CD4-positive, alpha-beta T cell treated with Interleukin-17A for 1 hour (primary cell): Measurements from ENCODE around the gene PRKN.

Source experiments
- DNase-seq: peaks from one replicate; pipeline ENCODE4 v3.0.0-alpha.2; 2020

PRKN gene

DNA sequence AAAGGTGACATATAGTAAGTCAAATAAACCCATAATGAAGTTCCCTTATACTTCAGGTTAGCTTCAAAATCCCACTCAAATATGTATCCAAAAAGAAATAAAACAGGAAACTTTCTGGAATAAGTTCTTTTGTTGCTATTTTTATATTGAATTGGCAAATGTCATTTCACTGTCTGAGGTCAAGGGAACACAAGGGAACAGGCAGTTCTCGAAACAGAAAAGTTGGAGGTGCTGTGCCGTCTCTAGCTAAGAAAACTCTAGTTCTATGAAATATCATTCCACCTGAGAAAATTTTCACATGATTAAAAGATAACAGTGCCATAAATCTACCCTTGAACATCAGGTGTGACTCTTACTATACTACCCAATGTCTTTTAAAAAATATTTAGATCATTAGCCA, 358.5 kb downstream of the PRKN start:
- DNase-seq: no peak

- no peak for DNase-seq
Measured at GRCh38 chr6:162364488-162364887, 363.1 kb downstream of the PRKN start.

DNA sequence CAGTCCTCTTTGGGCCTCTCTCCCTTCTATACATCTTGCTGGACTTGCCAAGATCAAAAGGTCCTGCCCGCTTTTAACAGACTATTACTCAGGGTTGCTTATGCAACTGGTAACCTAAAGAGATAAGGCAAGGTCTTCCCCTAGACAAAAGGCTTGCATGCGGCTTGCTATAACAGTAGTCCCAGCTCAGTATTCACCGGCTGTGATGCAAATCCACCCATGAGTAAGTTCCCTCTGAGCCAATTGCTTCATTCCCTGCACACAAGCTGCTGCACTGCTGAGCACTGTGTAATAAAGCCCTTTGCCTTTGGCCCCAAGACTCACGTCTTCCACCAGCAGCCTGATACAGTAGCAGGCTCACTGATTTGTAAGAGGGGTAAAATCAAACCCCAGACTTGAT, 363.8 kb downstream of the PRKN start:
- no peak for DNase-seq

DNA sequence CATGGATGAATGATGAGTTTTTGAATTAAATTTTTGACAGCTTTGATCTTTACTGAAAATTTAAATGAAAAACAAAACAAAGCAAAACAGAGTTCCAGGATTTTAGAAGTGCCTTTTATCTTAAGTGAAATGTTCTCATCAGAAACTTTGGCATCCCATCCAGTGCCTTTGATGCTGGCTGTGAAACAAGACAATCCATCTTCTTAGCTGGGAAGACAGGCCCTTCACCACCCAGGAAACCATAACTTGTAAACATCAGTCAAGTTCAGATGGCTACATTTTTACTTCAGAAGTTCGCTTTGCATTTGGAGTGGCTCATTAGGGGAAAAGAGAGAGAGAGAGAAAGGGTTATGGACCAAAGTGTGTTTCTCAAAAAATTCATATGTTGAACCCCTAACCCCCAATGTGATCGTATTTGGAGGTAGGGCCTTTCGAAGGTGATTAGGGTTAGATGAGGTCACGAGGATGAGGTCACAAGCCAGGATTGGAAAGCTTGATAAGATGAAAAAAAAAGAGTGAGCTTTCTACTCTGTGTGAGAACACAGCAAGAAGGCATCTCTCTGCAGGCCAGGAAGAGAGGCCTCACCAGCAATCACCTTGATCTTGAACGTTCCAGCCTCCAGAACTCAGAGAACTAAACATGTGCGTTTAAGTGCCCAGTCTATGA, 366.5 kb downstream of the PRKN start:
- DNase-seq: no peak

- no peak for DNase-seq
Measured at GRCh38 chr6:162358625-162359024, 368.9 kb downstream of the PRKN start.

DNA sequence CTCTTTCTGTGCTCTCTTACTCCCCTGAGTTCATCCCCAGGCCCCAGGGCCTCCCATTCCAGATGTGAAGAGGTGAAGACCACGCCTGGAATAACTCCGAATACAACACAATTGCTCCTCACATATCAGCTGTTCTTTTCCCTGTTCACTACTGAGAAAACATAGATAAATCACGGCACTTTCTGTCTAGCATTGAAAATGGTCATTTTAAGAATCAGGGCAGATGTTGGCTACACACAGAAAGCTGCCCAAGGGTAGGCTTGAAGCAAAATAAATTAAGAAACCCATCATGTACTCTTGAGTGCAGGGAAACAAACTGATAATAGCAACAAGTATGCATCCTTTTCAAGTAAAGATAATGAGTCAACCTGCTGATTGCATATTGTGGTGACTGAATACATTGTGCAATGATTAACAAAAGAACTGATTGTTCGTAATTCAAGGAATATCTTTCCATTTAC, 382.5 kb downstream of the PRKN start:
- no peak for DNase-seq

DNA sequence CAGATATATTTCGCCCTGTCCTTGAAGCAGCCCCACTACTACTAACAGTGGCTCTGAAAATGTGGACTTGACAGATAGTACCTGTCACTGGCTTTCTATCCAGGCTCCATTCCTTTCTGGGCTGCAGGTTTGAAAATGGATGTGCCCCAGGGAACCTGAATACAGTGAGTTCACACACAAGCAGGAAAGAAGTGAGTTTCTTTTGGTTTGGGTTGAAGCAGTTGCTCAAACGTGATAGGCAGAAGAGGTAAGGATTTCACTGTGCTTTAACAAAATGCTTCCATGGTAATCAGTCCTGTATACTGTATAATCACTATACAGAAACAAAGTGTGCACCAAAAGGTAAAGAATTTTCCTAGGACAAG, 382.9 kb downstream of the PRKN start:
- no peak for DNase-seq

- DNase-seq: no peak
Measured at GRCh38 chr6:162343936-162344645, 383.5 kb downstream of the PRKN start.

DNA sequence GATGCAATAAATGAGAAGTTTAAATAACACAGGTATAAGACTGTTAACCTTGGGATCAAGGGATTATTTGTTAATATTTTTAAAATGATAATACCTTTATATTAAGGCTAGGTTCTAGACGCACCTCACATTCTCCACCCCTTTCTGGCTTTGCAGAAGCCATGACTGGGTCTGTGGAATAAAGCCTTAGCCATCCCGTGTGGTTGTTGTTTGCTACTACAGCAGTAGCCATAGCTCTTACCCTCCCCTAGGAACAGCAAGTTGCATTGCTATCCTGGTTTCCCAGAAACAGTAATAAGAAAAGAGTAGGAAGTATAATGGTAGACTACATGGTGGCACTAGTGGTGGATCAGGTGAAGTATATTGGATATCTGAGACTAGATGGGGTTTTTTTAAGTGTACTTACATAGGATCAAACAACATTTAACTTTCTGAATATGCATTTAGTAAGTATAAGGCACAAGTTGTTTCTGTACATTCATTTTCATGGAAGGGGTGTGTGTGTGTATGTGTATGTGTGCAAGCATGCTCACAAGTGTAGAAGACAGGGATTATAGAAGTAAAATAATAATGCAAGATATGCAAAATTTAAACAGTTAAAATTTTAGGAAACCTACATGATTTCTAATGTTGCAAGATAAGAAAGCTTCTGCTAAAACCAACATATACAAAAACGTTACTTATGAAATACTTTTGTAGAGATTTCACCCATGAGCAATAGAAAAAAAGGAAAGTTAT, 384.2 kb downstream of the PRKN start:
- DNase-seq: no peak

GRCh38 chr6:162337412-162337811, 390.2 kb downstream of the PRKN start:
- no peak for DNase-seq

DNA sequence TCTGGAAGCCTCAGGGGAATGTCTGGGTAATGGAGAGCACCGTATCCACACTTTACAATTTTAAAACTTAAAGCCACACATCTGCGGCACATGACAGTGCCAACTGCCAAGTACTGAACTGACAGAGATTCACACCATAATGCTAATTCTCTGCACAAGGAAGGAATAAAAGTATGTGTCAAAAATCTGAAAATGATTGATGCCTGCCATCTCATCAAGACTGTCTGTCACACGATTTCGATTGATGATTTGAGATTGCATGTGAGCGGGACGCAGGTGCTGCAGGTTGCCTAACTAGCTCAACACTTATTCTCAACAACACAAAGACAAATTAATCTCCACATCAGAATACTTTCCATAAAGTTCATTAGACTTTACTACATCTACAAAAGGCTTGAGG, 391.2 kb downstream of the PRKN start:
- DNase-seq: no peak

DNA sequence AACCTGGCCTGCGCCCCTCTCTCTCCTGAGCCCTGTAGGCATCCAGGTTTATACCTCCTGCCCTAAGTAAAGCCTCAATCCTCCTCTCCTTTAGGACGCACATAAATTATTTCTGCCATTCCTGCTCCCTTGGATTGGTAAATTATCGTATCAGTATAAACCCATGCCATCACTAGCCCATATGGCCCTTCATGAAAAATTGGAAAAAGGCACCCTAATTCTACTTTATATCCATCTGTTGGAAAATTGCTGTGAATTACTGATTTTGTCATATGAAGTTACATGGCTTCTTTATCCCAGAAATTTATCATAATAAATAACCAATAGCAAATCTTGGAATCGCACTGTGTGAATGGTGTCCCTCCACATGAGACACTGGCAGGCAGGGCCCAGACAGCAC, 395.2 kb downstream of the PRKN start:
- no peak for DNase-seq

GRCh38 chr6:162331911-162332310, 395.7 kb downstream of the PRKN start:
- DNase-seq: no peak

DNA sequence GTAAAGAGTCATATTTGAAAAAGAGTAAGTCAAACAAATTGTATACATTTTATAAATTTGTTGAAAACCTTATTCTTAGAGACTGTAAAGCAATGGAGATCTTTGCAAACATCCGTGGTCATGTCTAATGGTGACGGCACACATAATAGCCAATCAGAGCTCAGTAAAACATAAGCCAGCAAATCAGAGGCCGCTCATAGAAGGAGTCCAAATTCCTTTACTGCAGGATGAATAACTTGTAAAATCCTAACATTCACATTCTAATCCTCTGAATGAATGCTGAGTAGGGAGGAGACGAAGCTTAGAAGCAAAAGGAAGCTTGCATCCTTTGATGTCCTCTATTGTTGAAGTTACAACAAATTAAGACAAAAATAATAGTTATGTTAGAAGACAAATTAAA, 401.7 kb downstream of the PRKN start:
- DNase-seq: no peak

DNA sequence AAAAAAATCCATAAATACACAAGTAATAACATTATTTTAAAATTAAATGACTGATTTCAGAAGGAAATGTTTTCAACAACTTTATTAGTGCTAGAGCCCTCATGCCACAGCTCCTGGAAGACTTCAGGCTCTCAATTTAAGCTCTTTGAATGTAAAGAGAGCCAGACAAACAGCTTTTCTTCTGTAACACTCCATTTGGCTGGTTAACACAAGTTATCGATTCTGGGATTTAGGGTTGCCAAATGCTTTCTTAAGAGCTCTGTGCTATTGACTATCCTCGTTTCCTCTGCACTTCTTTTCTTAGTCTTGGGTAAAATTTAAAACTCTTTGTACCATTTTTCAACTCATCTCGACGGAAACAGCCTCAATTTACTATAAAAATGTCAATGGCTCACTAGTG, 402.5 kb downstream of the PRKN start:
- no peak for DNase-seq

GRCh38 chr6:162315291-162315690, 412.3 kb downstream of the PRKN start:
- no peak for DNase-seq

DNA sequence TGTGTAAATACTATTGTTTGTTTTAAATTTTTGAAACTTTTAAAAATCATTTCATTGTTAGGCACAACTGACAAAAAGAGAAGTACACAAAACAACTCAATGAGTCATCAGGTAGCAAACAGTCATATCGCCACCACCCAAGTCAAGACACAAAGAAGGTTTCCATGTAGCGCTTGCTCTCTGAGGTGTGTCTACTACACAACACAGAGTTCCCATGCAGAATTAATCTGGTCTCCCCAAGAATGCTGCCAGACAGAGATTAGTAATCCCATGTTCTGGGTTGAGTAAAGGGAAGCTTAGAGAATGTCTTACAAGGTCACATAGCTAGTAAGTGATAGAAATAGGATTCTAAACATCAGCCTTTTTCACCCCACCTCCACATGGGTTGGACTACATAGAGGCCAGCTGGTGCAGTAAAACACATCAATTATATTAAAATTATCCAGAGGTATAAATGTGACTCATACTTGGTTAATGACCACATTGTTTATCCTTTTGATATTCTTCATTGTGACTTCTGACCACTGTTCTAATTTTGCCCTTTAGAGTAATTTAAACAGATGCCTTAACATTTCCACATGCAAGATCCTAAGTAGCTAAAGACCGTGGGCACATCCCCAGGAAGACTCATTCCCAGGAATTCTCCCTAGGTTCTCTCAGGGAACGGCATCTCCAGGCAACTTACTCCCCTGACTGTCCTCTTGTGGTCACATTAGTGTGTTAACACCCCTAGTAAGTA, 413.5 kb downstream of the PRKN start:
- no peak for DNase-seq

DNA sequence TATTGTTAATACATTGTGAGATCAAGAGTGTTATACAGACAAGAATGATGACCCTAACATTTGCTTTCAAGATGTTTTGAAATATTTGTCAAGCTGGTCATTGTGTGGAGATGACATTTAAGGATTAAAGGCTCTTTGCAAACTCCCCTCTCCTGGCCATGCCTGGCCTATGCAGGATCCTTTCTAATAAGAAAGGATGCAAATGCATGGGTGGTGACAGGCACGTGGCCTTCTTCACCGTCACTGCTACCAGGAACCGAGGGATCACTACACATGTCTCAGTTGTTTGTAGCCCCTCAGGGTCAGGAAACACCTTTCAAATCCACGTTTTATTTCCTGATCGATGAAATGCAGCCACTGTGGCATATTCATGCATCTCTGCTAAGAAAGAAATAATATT, 419.7 kb downstream of the PRKN start:
- no peak for DNase-seq

GRCh38 chr6:162306616-162307015, 420.9 kb downstream of the PRKN start:
- no peak for DNase-seq

- no peak for DNase-seq
Measured at GRCh38 chr6:162301128-162301527, 426.4 kb downstream of the PRKN start.

GRCh38 chr6:162294029-162294428, 433.5 kb downstream of the PRKN start:
- no peak for DNase-seq

- DNase-seq: no peak
Measured at GRCh38 chr6:162292915-162293314, 434.7 kb downstream of the PRKN start.

DNA sequence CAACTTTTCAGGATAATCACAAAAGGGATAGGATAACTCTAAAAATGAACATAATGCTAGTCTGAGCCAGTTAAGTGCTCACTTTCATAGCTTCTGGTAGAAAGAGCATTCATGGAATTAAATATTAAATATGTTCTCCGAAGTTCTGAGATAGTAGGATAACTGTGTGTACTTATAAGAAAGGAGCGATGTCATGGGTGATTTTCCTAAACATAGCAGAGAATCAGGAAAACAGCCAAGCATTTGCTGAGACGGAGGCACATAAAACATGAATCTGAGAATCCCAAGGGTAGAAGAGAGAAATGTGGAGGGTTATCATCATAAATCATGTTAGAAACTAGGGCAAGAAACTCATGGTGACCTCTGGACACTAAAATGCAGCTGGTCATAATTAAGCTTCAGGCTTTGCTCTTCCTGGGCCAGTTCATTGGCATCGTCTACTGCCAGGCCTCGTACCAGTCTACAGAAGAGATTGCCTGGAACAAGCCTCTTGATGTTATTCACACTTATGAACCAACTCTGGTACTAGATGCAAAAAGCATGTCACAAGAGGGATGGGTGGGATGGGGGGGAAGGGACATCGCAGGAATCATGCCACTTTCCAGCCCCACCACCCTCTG, 436.6 kb downstream of the PRKN start:
- no peak for DNase-seq
